Smooth muscle cell (in vitro differentiated cells): ENCODE data around the gene RASAL2. TPM values are rescaled to one million over a fixed set of nuclear protein-coding genes. Genes with fewer than 3 reads are reported as not detected.

Experiments used
- DNase-seq: peaks from one replicate; lab custom pipeline; 2025; ENCODE audit not compliant: unreplicated experiment; lab: John Stamatoyannopoulos, UW
- H2AFZ ChIP-seq: fragments of 200-600 bp; sonication (generic); 2 replicates; pipeline ENCODE4 v1.6.0; 2016; ENCODE audit warnings: antibody characterized with exemption, low read depth, mild to moderate bottlenecking
- H3F3A ChIP-seq: fragments of 200-600 bp; sonication (generic); 2 replicates; pipeline ENCODE4 v1.6.0; 2017; ENCODE audit warnings: antibody characterized with exemption, low read depth
- H3K27ac ChIP-seq: fragments of 200-600 bp; sonication (generic); 2 replicates; pipeline ENCODE4 v1.5.1; 2016; ENCODE audit warnings: low read depth, mild to moderate bottlenecking
- H3K27me3 ChIP-seq: fragments of 200-600 bp; sonication (generic); 2 replicates; pipeline ENCODE4 v1.6.1; 2016; ENCODE audit warnings: low read depth, mild to moderate bottlenecking
- H3K36me3 ChIP-seq: fragments of 200-600 bp; sonication (generic); 2 replicates; pipeline ENCODE4 v1.5.1; 2016; ENCODE audit warnings: low read depth
- H3K4me1 ChIP-seq: fragments of 200-600 bp; sonication (generic); 2 replicates; pipeline ENCODE4 v1.5.1; 2016; ENCODE audit warnings: low read depth
- H3K4me2 ChIP-seq: fragments of 200-600 bp; sonication (generic); 2 replicates; pipeline ENCODE4 v1.6.0; 2016; ENCODE audit warnings: mild to moderate bottlenecking
- H3K4me3 ChIP-seq: fragments of 200-600 bp; sonication (generic); 2 replicates; pipeline ENCODE4 v1.5.1; 2016; ENCODE audit warnings: mild to moderate bottlenecking
- H3K79me2 ChIP-seq: fragments of 200-600 bp; sonication (generic); 2 replicates; pipeline ENCODE4 v1.6.0; 2016; ENCODE audit warnings: low read depth, mild to moderate bottlenecking
- H3K9ac ChIP-seq: fragments of 200-600 bp; sonication (generic); 2 replicates; pipeline ENCODE4 v1.6.0; 2016; ENCODE audit warnings: low read depth
- H3K9me3 ChIP-seq: fragments of 200-600 bp; sonication (generic); replicated peaks from 2 replicates; pipeline ENCODE4 v1.5.1; 2016; ENCODE audit warnings: low read depth
- H4K20me1 ChIP-seq: fragments of 200-600 bp; sonication (generic); 2 replicates; pipeline ENCODE4 v1.6.0; 2016; ENCODE audit warnings: low read depth
- WGBS: methylation state at CpG from one replicate; pipeline ENCODE4 v1.1.7; 2016; ENCODE audit warnings: low lambda C conversion rate; 5-methylcytosine and 5-hydroxymethylcytosine counted together
- polyA plus RNA-seq: library from polyadenylated mRNA; unstranded; fragments of >200 nt; fragmentation: Nextera tagmentation; extraction: Ambion mirVana; gene quantifications from 2 replicates; pipeline ENCODE4 v1.2.1, GENCODE V29; 2016
- total RNA-seq: library from RNA; depleted of rRNA; stranded (reverse); fragments of >200 nt; gene quantifications from 2 replicates; pipeline ENCODE4 v1.2.3, GENCODE V29; 2014
- TF ChIP-seq, protein P1 (sequence below): fragments of 200-600 bp; sonication (generic); IDR thresholded peaks from 2 replicates; pipeline ENCODE4 v1.5.1; 2017; ENCODE audit warnings: borderline replicate concordance, mild to moderate bottlenecking, antibody characterized with exemption; ENCODE audit not compliant: insufficient read depth, poor library complexity, severe bottlenecking

Gene RASAL2
- total and polyA plus RNA-seq, 2 experiments from 2014 or later: 4.3 to 17.6 TPM

DNA sequence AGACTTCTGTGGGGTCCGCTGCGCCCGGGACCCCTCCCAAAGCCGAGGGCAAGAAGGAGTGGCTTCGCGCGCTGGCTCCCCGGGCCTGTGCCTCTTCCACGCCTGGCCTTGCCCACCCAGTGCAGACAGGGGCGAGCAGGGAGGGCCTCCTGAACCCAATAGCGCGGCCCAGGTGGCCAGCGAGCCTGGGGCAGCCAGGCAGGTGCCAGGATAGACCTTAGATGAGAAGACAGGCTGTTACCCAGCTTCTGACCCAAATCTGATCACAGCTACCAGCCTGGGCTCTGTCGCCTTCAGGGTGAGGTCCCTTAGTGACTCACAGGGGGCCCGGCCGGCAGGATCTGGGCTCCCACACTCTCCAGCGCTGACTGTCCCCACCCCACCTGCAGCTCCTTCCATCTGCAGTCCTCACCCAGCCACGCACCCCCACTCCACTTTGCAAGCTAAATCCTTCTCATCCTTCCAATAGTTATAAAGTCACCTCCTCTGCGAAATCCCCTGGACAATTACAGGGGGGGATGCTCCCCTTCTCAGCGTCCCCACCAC is 393.2 kb downstream of the RASAL2 start:
- no peak overlapping the region for H3K9ac ChIP-seq
- no peaks in the 10 kb centered on the region for H3F3A ChIP-seq
- TF ChIP-seq, protein P1, sequence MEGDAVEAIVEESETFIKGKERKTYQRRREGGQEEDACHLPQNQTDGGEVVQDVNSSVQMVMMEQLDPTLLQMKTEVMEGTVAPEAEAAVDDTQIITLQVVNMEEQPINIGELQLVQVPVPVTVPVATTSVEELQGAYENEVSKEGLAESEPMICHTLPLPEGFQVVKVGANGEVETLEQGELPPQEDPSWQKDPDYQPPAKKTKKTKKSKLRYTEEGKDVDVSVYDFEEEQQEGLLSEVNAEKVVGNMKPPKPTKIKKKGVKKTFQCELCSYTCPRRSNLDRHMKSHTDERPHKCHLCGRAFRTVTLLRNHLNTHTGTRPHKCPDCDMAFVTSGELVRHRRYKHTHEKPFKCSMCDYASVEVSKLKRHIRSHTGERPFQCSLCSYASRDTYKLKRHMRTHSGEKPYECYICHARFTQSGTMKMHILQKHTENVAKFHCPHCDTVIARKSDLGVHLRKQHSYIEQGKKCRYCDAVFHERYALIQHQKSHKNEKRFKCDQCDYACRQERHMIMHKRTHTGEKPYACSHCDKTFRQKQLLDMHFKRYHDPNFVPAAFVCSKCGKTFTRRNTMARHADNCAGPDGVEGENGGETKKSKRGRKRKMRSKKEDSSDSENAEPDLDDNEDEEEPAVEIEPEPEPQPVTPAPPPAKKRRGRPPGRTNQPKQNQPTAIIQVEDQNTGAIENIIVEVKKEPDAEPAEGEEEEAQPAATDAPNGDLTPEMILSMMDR: no peak
- H4K20me1 ChIP-seq: no peaks in the 10 kb centered on the region
- no peaks in the 10 kb centered on the region for H3K79me2 ChIP-seq
- no peaks in the 10 kb centered on the region for H3K36me3 ChIP-seq
- no peaks in the 10 kb centered on the region for H3K27me3 ChIP-seq
- 95% methylated on average over 19 of the region's 20 CpGs for WGBS
- no peak for DNase-seq
- no peak overlapping the region for H3K4me3 ChIP-seq
- H3K9me3 ChIP-seq: no peaks in the 10 kb centered on the region
- H3K4me2 ChIP-seq: no peak overlapping the region
- H2AFZ ChIP-seq: no peak overlapping the region
- no peak overlapping the region for H3K27ac ChIP-seq
- H3K4me1 ChIP-seq: no peaks in the 10 kb centered on the region

GRCh38 chr1:178488393-178488792 is 394.5 kb downstream of the RASAL2 start:
- DNase-seq: no peak
- Histone ChIP-seq H3K4me1 (no peaks in the 10 kb centered on the region), H4K20me1 (no peaks in the 10 kb centered on the region), H3K9ac (no peak overlapping the region), H3F3A (no peaks in the 10 kb centered on the region), H3K4me2 (no peak overlapping the region), H3K36me3 (no peaks in the 10 kb centered on the region), H3K4me3 (no peak overlapping the region), H2AFZ (no peak overlapping the region), H3K27ac (no peak overlapping the region), H3K27me3 (no peaks in the 10 kb centered on the region), H3K9me3 (no peaks in the 10 kb centered on the region), H3K79me2 (no peaks in the 10 kb centered on the region)
- TF ChIP-seq, protein P1: no peak
- WGBS: 96% methylated on average over 4 of the region's 4 CpGs

GRCh38 chr1:178489399-178489798 is 395.5 kb downstream of the RASAL2 start:
- 94% methylated on average over 4 of the region's 4 CpGs for WGBS
- no peak overlapping the region for H3K4me3 ChIP-seq
- TF ChIP-seq, protein P1: no peak

GRCh38 chr1:178490136-178490535 is 396.2 kb downstream of the RASAL2 start:
- 97% methylated on average over 8 of the region's 8 CpGs for WGBS
- no peaks in the 10 kb centered on the region for H3K27me3 ChIP-seq

More at GRCh38 chr1:178489399-178489798, 395.5 kb downstream of the RASAL2 start:
- Histone ChIP-seq H3K27ac (no peak overlapping the region), H3K4me1 (no peaks in the 10 kb centered on the region), H2AFZ (no peak overlapping the region), H3K4me2 (no peak overlapping the region), H3K9me3 (no peaks in the 10 kb centered on the region), H3K36me3 (no peaks in the 10 kb centered on the region), H3K27me3 (no peaks in the 10 kb centered on the region), H3K79me2 (no peaks in the 10 kb centered on the region), H3K9ac (no peak overlapping the region), H4K20me1 (no peaks in the 10 kb centered on the region), H3F3A (no peaks in the 10 kb centered on the region)
- no peak for DNase-seq

More at GRCh38 chr1:178490136-178490535, 396.2 kb downstream of the RASAL2 start:
- no peaks in the 10 kb centered on the region for H3K79me2 ChIP-seq
- no peak overlapping the region for H2AFZ ChIP-seq
- DNase-seq: no peak
- TF ChIP-seq, protein P1: no peak
- no peaks in the 10 kb centered on the region for H3F3A ChIP-seq
- no peaks in the 10 kb centered on the region for H3K4me1 ChIP-seq
- no peaks in the 10 kb centered on the region for H3K9me3 ChIP-seq
- H4K20me1 ChIP-seq: no peaks in the 10 kb centered on the region
- no peaks in the 10 kb centered on the region for H3K36me3 ChIP-seq
- H3K4me3 ChIP-seq: no peak overlapping the region
- no peak overlapping the region for H3K27ac ChIP-seq
- no peak overlapping the region for H3K4me2 ChIP-seq
- H3K9ac ChIP-seq: no peak overlapping the region
